Purkinje cell (primary cell): Measurements from ENCODE around the gene PGK1. TPM values are rescaled to one million over a fixed set of nuclear protein-coding genes. Genes with fewer than 3 reads are reported as not detected.

Source experiments
- polyA plus RNA-seq: library from polyadenylated mRNA; unstranded; fragments of >200 nt; fragmentation: Nextera tagmentation; gene quantifications from 2 replicates; pipeline ENCODE4 v1.2.1, GENCODE V29; 2014

The PGK1 gene
- 422 and 486 TPM in 2 replicates for polyA plus RNA-seq

GRCh38 chrX:78103623-78104446, at the start of gene PGK1:
Gene PGK1, plus strand, starts transcription at chrX:78104248. Its CDS starts 93 bp downstream, at chrX:78104341.

GRCh38 chrX:78139160-78140123, 35.4 kb downstream of the PGK1 start, which contains the start of gene TAF9B:
Gene TAF9B, minus strand, starts transcription at chrX:78139650. Its CDS starts 39 bp downstream, at chrX:78139611.

Other genes starting within 250 kb of the PGK1 start
- gene MAGT1, start 208.8 kb upstream of the PGK1 start, polyA plus RNA-seq = 5.5 and 6.2 TPM in 2 replicates
- 3,966 and 5,076 TPM in 2 replicates for gene COX7B, start 204.8 kb upstream of the PGK1 start, polyA plus RNA-seq
- gene ATP7A, start 193.6 kb upstream of the PGK1 start, polyA plus RNA-seq = 6.5 and 6.8 TPM in 2 replicates
- not detected in 2 replicates for gene PGAM4, start 134.6 kb upstream of the PGK1 start, polyA plus RNA-seq
- 27.8 and 34.0 TPM in 2 replicates for gene TAF9B, start 35.4 kb downstream of the PGK1 start, polyA plus RNA-seq
- gene CYSLTR1, start 223.4 kb downstream of the PGK1 start, polyA plus RNA-seq = 0.08 and 1.1 TPM in 2 replicates